Activated B cell treated with CpG ODN at 0.5 μM for 24 hours (primary cell): ENCODE data around the gene GPNMB. TPM values are rescaled to one million over a fixed set of nuclear protein-coding genes. Genes with fewer than 3 reads are reported as not detected.
A peak's percentile ranks its signal among the peaks of the same experiment; 100 is the strongest.

Source experiments
- ATAC-seq: fragments of 200-7000 bp; cut with Tn5 transposase; one replicate; pipeline ENCODE4 v1.10.0; 2021; ENCODE audit warnings: low read depth, mild to moderate bottlenecking, moderate library complexity
- CTCF ChIA-PET: fragments of 350-600 bp; sonication (Branson Sonifier 250); formaldehyde crosslinking; loops from one replicate; lab custom pipeline; 2021; ENCODE audit warnings: antibody characterized with exemption; lab: Charles Lee
- POLR2A ChIA-PET: fragments of 350-600 bp; sonication (Branson Sonifier 250); formaldehyde crosslinking; loops from one replicate; lab custom pipeline; 2021; ENCODE audit warnings: antibody characterized with exemption; lab: Charles Lee
- DNase-seq: peaks from one replicate; pipeline ENCODE4 v3.0.0; 2022
- H3K27ac Mint-ChIP-seq: one replicate; pipeline ENCODE4 v1.8.0; 2020; ENCODE audit warnings: mixed read lengths
- H3K27me3 Mint-ChIP-seq: one replicate; pipeline ENCODE4 v1.8.0; 2021; ENCODE audit warnings: mixed read lengths
- H3K36me3 Mint-ChIP-seq: one replicate; pipeline ENCODE4 v1.8.0; 2021; ENCODE audit warnings: low read depth, mixed read lengths
- H3K4me1 Mint-ChIP-seq: one replicate; pipeline ENCODE4 v1.8.0; 2021; ENCODE audit warnings: mixed read lengths
- H3K4me3 Mint-ChIP-seq: one replicate; pipeline ENCODE4 v1.8.0; 2020; ENCODE audit warnings: mild to moderate bottlenecking, mixed read lengths
- H3K9me3 Mint-ChIP-seq: one replicate; pipeline ENCODE4 v1.8.0; 2020; ENCODE audit warnings: mixed read lengths
- intact Hi-C: fragments of 100-400 bp; cut with micrococcal nuclease; formaldehyde crosslinking; loops from one replicate; pipeline ENCODE4 v1.15.1; 2024
- total RNA-seq: library from RNA; stranded (reverse); gene quantifications from 2 replicates; pipeline ENCODE4 v1.2.3, GENCODE V29; 2022
- TF ChIP-seq, protein P1 (sequence below): fragments of 200-600 bp; IDR thresholded peaks from one replicate; pipeline ENCODE4 v1.8.0; 2022; ENCODE audit warnings: antibody characterized with exemption, mild to moderate bottlenecking

Gene GPNMB
- total RNA-seq, 1 donor from 2014 or later, result 1.1 TPM

DNA sequence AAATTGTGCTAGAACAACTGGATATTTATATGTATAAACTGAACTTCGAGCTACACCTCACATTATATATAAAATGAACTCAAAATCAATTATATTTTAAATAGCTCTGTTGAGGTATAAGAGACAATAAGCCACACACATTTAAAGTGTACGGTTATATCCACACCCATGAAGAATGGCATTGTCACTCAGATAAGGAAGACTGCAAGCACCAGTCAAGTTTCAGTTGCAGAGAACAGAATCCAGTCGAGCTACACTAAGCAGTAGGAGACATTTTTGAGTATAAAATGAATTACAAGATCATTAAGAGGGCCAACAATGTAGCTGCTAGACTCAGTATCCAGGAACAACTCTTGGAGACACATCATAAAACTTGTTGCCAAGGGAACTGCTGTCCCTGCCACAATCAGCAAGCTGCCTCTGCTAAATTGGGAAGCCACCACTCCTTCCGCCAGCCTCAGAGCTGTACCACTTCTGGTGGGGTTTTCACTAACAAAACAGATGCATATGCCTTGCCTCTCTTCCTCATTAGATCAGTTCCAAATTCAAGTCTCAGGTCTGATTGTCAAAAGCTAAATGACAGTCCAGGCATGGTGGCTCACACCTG is 19.6 kb upstream of the GPNMB start:
- H3K9me3 Mint-ChIP-seq, result peaks cover 4% of the 10 kb centered on the region
- no peak overlapping the region for H3K4me3 Mint-ChIP-seq
- TF ChIP-seq, protein P1, sequence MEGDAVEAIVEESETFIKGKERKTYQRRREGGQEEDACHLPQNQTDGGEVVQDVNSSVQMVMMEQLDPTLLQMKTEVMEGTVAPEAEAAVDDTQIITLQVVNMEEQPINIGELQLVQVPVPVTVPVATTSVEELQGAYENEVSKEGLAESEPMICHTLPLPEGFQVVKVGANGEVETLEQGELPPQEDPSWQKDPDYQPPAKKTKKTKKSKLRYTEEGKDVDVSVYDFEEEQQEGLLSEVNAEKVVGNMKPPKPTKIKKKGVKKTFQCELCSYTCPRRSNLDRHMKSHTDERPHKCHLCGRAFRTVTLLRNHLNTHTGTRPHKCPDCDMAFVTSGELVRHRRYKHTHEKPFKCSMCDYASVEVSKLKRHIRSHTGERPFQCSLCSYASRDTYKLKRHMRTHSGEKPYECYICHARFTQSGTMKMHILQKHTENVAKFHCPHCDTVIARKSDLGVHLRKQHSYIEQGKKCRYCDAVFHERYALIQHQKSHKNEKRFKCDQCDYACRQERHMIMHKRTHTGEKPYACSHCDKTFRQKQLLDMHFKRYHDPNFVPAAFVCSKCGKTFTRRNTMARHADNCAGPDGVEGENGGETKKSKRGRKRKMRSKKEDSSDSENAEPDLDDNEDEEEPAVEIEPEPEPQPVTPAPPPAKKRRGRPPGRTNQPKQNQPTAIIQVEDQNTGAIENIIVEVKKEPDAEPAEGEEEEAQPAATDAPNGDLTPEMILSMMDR, result no peak
- peaks cover 2% of the 10 kb centered on the region for H3K4me1 Mint-ChIP-seq
- ChIA-PET CTCF (interaction anchor here (0.6 kb wide), 1 partner anchor 35 kb away, joined by 3 read pairs; no protein-coding TSS in a partner anchor), POLR2A (no interaction called here)
- no peaks in the 10 kb centered on the region for H3K27me3 Mint-ChIP-seq
- intact Hi-C loops, result no loop called here
- no peak overlapping the region for H3K27ac Mint-ChIP-seq
- DNase-seq (no peak), ATAC-seq (no peak)
- H3K36me3 Mint-ChIP-seq, result no peaks in the 10 kb centered on the region

DNA sequence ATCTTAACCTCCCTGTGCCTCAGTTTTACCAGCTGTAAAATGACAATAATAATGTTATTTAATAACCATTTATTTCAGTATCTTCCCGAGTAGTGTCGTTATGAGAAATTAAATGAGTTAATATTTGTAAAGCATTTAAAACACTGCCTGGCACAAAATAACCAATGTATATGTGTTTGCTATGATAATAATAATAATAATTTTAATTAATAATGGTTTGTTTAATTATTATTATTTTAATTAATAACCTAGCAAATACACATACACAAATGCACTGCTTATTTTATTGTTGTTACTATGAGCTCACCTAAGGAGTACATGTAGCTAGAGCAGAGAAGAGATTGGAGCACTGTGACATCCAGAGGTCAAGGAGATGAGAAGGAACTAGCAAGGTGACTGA is 18.2 kb upstream of the GPNMB start:
- DNase-seq (no peak), ATAC-seq (no peak)
- TF ChIP-seq, protein P1, result no peak
- no peaks in the 10 kb centered on the region for H3K36me3 Mint-ChIP-seq
- peaks cover 4% of the 10 kb centered on the region for H3K9me3 Mint-ChIP-seq
- H3K27ac Mint-ChIP-seq, result no peak overlapping the region
- intact Hi-C loops, result no loop called here
- no peak overlapping the region for H3K4me3 Mint-ChIP-seq
- POLR2A ChIA-PET, result no interaction called here
- H3K27me3 Mint-ChIP-seq, result no peaks in the 10 kb centered on the region
- H3K4me1 Mint-ChIP-seq, result peaks cover 2% of the 10 kb centered on the region
- CTCF ChIA-PET, result no interaction called here

DNA sequence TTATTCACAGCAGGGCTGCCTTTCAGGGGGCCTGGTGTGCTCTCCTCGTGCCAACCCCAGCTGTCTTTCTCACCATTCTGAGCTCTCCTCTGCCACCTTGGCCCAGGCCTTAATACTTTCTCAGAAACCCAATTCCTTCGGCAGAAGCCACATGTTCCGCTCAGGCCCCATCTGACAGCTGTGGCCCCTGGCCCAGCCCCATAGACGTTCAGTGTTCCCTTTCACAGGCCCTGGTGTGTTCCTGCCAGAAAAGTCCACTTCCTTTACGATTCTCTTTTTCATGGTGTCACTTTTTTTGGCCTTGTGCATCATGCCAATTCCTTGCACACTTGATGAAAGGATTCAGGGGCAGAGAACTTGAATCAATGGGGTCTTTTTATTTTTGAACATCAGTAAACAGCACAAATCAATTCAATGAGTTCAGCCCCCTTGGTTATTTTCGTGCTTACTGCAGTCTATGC is 15.9 kb upstream of the GPNMB start:
- TF ChIP-seq, protein P1, result no peak
- no peak overlapping the region for H3K27ac Mint-ChIP-seq
- ChIA-PET CTCF (no interaction called here), POLR2A (no interaction called here)
- intact Hi-C loops, result no loop called here
- no peaks in the 10 kb centered on the region for H3K27me3 Mint-ChIP-seq
- H3K36me3 Mint-ChIP-seq, result no peaks in the 10 kb centered on the region
- no peaks in the 10 kb centered on the region for H3K4me1 Mint-ChIP-seq
- ATAC-seq (no peak), DNase-seq (no peak)
- peaks cover 4% of the 10 kb centered on the region for H3K9me3 Mint-ChIP-seq
- H3K4me3 Mint-ChIP-seq, result no peak overlapping the region

DNA sequence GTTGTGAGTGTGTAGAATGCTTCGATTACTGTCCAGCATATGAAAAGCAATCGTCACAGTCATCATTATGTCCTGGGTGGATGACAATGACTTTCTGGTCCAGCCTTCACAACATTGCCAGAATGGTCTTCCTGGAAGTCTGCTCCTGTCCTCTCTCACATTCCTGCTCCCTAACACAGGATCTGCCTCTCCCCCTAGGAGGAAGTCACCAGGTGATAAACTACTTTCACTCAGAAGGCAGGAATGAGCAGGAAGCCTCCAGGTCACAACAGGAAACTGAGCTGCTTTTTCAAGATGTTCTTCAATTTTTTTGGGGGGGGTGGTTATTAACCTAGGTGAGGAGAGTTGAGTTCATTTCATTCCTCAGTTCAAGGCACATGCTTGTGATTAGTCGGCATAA is 13.6 kb upstream of the GPNMB start:
- ChIA-PET CTCF (no interaction called here), POLR2A (no interaction called here)
- Mint-ChIP-seq H3K36me3 (no peaks in the 10 kb centered on the region), H3K9me3 (peaks cover 4% of the 10 kb centered on the region), H3K4me3 (no peak overlapping the region), H3K27ac (no peak overlapping the region), H3K27me3 (no peaks in the 10 kb centered on the region), H3K4me1 (no peaks in the 10 kb centered on the region)
- DNase-seq, result no peak
- TF ChIP-seq, protein P1, result no peak
- intact Hi-C loops, result no loop called here
- ATAC-seq, result no peak

DNA sequence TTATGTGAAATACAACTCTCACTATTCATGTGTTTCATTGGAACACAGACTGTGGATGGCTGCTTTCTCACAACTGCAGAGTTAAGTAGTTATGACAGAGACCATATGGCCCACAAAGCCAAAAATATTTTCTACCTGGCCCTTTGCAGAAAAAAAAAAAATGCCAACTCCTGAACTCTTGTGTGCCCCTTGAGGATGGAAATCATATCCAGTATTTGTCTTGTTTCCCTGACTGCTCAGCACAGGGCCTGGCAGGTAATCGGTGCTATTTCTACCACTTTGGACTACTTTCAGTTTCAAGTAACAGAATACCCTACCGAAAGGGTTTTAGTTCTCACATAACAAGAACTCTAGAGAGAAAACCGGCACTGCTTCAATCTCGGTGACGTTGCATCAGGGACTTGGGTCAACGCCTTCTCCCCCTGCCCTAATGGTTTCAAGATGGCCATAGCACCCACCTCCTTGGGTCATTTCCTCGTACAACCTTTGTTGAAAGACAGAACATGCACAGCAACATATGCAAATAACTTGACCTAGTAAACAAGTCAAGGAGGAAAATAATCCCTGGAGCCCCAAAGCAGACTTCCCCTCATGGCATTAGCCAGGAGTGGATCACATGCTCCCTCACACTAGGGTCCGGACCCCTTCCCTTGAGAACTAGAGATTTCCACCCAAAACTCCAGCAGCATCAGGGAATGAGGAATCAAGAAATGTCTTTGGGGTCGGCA is 11.8 kb upstream of the GPNMB start:
- H3K4me3 Mint-ChIP-seq, result peak overlapping the region; percentile 42
- no peaks in the 10 kb centered on the region for H3K4me1 Mint-ChIP-seq
- POLR2A ChIA-PET, result no interaction called here
- no peaks in the 10 kb centered on the region for H3K9me3 Mint-ChIP-seq
- CTCF ChIA-PET, result no interaction called here
- TF ChIP-seq, protein P1, result no peak
- no peak for ATAC-seq
- H3K27ac Mint-ChIP-seq, result no peak overlapping the region
- DNase-seq, result no peak
- intact Hi-C loops, result no loop called here
- H3K36me3 Mint-ChIP-seq, result no peaks in the 10 kb centered on the region
- no peaks in the 10 kb centered on the region for H3K27me3 Mint-ChIP-seq
